Stomach (tissue), 4 donors: ENCODE measurements around the gene GALNT2.

Experiments
- POLR2A ChIP-seq, 4 donors: fragments of 450-650 bp; IDR thresholded peaks; one replicate each; pipeline ENCODE4 v1.6.1; 2016; ENCODE audit warnings: antibody characterized with exemption in 4 of 4, control low read depth in 2 of 4, mild to moderate bottlenecking in 1 of 4, moderate library complexity in 1 of 4
- TF ChIP-seq, protein P1 (sequence below), 7 experiments: fragments of 450-650 bp in 4 of 7; fragments of 200-600 bp in 3 of 7; sonication (generic) in 3 of 7; IDR thresholded peaks; one replicate each; pipeline ENCODE4 v1.5.1; 2016 to 2019; ENCODE audit warnings: antibody characterized with exemption in 7 of 7, control low read depth in 2 of 7, mild to moderate bottlenecking in 1 of 7

DNA sequence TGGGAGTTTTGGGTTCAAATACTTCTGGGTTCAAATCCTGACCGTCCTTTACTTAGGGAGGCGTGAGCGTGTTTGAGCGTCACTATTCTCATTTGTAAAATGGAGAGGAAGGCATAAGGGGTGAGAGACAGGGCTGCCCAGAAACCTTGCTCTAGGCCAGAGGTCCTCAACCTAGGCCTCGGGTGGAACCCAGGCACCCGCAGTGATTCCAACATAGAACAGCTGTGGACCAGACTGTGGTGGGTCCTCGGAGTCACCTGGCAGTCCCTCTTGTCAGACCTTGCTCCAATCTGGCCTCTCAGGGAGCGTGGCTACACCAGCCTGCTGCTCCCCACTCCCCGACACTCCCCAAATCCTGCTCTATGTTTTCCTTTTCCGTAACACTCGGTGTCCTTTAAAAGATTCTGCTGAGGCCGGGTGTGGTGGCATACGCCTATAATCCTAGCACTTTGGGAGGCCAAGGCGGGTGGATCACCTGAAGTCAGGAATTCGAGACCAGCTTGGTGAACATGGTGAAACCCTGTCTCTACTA is 242.7 kb downstream of the GALNT2 start:
- TF ChIP-seq, protein P1, sequence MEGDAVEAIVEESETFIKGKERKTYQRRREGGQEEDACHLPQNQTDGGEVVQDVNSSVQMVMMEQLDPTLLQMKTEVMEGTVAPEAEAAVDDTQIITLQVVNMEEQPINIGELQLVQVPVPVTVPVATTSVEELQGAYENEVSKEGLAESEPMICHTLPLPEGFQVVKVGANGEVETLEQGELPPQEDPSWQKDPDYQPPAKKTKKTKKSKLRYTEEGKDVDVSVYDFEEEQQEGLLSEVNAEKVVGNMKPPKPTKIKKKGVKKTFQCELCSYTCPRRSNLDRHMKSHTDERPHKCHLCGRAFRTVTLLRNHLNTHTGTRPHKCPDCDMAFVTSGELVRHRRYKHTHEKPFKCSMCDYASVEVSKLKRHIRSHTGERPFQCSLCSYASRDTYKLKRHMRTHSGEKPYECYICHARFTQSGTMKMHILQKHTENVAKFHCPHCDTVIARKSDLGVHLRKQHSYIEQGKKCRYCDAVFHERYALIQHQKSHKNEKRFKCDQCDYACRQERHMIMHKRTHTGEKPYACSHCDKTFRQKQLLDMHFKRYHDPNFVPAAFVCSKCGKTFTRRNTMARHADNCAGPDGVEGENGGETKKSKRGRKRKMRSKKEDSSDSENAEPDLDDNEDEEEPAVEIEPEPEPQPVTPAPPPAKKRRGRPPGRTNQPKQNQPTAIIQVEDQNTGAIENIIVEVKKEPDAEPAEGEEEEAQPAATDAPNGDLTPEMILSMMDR (IDR thresholded peaks at IDR 0.05), result no peak
- TF ChIP-seq POLR2A (IDR thresholded peaks at IDR 0.05), result no peak
